HEK293 (cell line): ENCODE results near the gene NRG2.

Experiments used
- CTCF ChIP-seq: fragments of 450-650 bp; formaldehyde crosslinking; IDR thresholded peaks from 2 replicates; pipeline ENCODE4 v1.5.1; 2016; ENCODE audit warnings: missing biosample characterization, missing genetic modification characterization
- ZBTB21 ChIP-seq: fragments of 450-650 bp; formaldehyde crosslinking; IDR thresholded peaks from 2 replicates; pipeline ENCODE4 v1.5.1; 2017; ENCODE audit warnings: missing biosample characterization, missing genetic modification characterization

- no peak for TF ChIP-seq CTCF (tag by site-specific recombination)
- no peak for TF ChIP-seq ZBTB21
Measured at GRCh38 chr5:139799359-139799758, 243.7 kb downstream of the NRG2 start.
